ENCODE results near the gene PLA2G2C. TPM values are rescaled to one million over a fixed set of nuclear protein-coding genes. Genes with fewer than 3 reads are reported as not detected.
"Not testable (repeated sequence)": the region's sequence is repeated elsewhere in the genome, so short reads cannot be mapped to it uniquely, and the experiment has no call there.

The PLA2G2C gene
- total RNA-seq (ENCODE audit: low replicate concordance) = not detected in 2 replicates

GRCh38 chr1:20185834-20186782 lies at the start of gene PLA2G2C, which contains the start of gene UBXN10:
Gene PLA2G2C (minus strand): TSS chr1:20186518. CDS start chr1:20177363, 9,155 bp downstream.
Gene UBXN10 (plus strand): TSS chr1:20186096. CDS start chr1:20190562, 4,466 bp downstream.
- TF ChIP-seq CTCF (IDR thresholded peaks at IDR 0.05; ENCODE audit: insufficient read depth, low read length) = no peak
- no peak within 1 kb of the TSS for H3K4me3 ChIP-seq (ENCODE audit: low read depth, low read length)

GRCh38 chr1:20234788-20235535 lies 48.6 kb upstream of the PLA2G2C start:
- no peak for DNase-seq (ENCODE audit: low read depth)
- H3K4me3 ChIP-seq (ENCODE audit: low read depth, low read length) = no peak overlapping the region
- no peak for TF ChIP-seq CTCF (IDR thresholded peaks at IDR 0.05; ENCODE audit: insufficient read depth, low read length)

More at GRCh38 chr1:20185834-20186782, at the start of gene PLA2G2C, which contains the start of gene UBXN10:
- DNase-seq (ENCODE audit: low read depth) = no peak

- H3K4me3 ChIP-seq (ENCODE audit: low read depth, low read length) = no peak overlapping the region
- TF ChIP-seq CTCF (IDR thresholded peaks at IDR 0.05; ENCODE audit: insufficient read depth, low read length) = no peak
- DNase-seq (ENCODE audit: low read depth) = no peak
Observed at GRCh38 chr1:20233866-20234265, 47.5 kb upstream of the PLA2G2C start.

- H3K4me3 ChIP-seq (ENCODE audit: low read depth, low read length) = no peak overlapping the region
- peak; percentile 34 for DNase-seq (ENCODE audit: low read depth)
- peak; percentile 39 for TF ChIP-seq CTCF (IDR thresholded peaks at IDR 0.05; ENCODE audit: insufficient read depth, low read length)
Observed at GRCh38 chr1:20233394-20233793, 47.1 kb upstream of the PLA2G2C start.

GRCh38 chr1:20232564-20232963 lies 46.2 kb upstream of the PLA2G2C start:
- not testable (repeated sequence) for H3K4me3 ChIP-seq (ENCODE audit: low read depth, low read length)
- peak; percentile 4 for DNase-seq (ENCODE audit: low read depth)

- no peak overlapping the region for H3K4me3 ChIP-seq (ENCODE audit: low read depth, low read length)
- DNase-seq (ENCODE audit: low read depth) = no peak
- no peak for TF ChIP-seq CTCF (IDR thresholded peaks at IDR 0.05; ENCODE audit: insufficient read depth, low read length)
Observed at GRCh38 chr1:20229171-20229570, 42.9 kb upstream of the PLA2G2C start.
